ENCODE results near the gene BRD3.

BRD3 gene

DNA sequence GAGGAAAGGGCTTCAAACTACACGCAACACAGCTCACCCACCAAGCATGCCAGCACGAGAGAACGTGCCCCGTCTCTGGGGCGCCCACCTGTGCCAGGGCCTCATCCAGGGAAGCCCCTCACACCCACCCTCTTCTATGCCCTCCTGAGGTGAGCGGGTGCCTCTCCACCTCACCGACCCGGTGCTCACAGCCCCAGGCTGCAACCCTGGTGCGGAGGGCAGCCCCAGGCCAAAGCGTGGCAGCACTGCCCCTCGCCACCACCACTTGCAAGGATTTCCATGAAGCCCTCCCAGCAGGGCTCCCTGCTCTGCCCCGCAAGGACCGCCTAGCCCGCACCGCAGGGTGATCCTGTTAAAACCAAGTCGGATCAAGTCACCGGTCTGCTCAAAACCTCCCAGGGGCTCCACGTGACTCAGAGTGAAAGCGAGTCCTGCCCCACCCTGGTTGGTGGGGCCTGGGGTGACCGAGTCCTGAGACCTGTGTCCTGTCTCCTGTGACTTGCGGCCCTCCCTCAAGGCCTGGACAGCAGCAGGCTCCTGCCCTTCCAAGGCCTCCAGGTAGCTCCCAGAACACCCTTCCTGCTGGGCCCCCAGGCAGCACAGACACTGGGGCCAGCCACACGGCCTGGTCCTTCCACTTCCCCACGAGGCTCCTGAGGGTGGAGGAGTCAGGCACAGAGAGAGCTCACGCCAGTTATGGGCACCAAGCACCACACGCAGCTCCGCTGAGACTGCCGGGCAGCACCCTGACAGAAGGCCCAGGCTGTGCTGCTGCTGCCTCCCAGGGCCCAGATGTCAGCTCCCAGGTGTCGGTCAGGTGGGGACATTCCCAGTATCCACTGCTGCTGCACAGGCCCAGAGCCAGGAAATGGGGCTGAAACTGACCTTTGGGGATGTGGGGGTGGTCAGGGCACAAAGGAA, 12.7 kb downstream of the BRD3 start:
- H3K4me2 ChIP-seq, result peak overlapping the region; percentile 86 to 100 (median 95)
- peaks cover 76 to 82% (median 81%) of the 10 kb centered on the region in 10 experiments for H3K4me1 ChIP-seq
- H3K27me3 ChIP-seq, result no peaks in the 10 kb centered on the region
- H3K9ac ChIP-seq, result peak overlapping the region in 9 of 11 experiments; percentile 1 to 70 (median 54); a peak in 15 of 22 replicates
- H3K9me3 ChIP-seq (replicated peaks in 1 of 11), result no peaks in the 10 kb centered on the region
- H3K36me3 ChIP-seq, result peaks cover 25 to 45% (median 30%) of the 10 kb centered on the region in 11 experiments
- H3K4me3 ChIP-seq, result no peak overlapping the region
- H4K20me1 ChIP-seq, result peaks cover 90 to 100% (median 96%) of the 10 kb centered on the region in 11 experiments
- TF ChIP-seq Cebpa-rat (IDR thresholded peaks at IDR 0.05), result no peak
- peak overlapping the region in 8 of 11 experiments; percentile 21 to 71 (median 41); a peak in 12 of 22 replicates for H3K27ac ChIP-seq

DNA sequence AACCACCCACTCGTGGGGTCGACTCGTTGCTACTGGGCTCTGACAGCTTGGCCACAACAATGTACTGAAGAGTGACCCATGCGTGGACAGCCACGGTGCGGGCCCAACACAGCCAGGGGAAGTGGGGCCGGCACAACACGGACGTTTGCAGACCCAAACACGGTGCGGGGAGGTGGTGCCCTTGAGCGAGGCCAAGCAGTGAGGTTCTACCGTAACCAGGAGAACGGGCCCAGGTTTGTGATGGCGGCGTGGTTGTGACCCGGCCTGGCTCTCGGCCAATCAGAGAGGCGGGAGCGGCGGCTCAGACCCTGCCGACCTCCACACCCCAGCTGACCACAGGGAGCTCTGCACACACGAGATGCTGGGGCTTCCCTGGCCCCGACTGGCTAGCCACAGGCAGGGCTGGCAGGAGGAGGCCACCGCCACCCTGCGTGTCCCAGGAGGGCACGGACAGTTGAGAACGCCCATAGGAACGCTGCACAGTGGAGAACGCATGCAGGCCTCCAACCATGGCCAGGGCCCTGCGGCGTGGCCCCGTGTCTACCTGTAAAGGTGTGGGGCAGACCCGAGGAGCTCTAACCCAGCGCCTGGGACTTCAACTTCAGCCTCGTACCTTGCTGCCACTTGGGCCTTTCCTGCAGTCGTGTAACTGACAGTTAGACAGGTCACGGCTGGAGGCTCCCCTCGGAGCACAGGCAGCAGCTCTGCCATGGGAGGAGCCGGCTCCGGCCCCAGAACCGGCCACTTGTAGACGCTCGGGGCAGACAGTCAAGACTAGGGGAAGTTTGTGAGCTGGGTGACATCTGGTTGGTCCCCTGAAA, 13.7 kb downstream of the BRD3 start:
- TF ChIP-seq Cebpa-rat (IDR thresholded peaks at IDR 0.05), result no peak
- peak overlapping the region in 10 of 11 experiments; percentile 34 to 71 (median 57); a peak in 18 of 22 replicates for H3K27ac ChIP-seq
- H3K4me3 ChIP-seq, result peak overlapping the region in 1 of 10 experiments; percentile 35; a peak in 1 of 20 replicates
- no peaks in the 10 kb centered on the region for H3K9me3 ChIP-seq (replicated peaks in 1 of 11)
- peak overlapping the region in 9 of 11 experiments; percentile 43 to 70 (median 57); a peak in 17 of 22 replicates for H3K9ac ChIP-seq
- H3K4me2 ChIP-seq, result peak overlapping the region; percentile 86 to 100 (median 95)
- H4K20me1 ChIP-seq, result peaks cover 80 to 100% (median 96%) of the 10 kb centered on the region in 11 experiments
- H3K27me3 ChIP-seq, result no peaks in the 10 kb centered on the region
- peaks cover 66 to 72% (median 71%) of the 10 kb centered on the region in 10 experiments for H3K4me1 ChIP-seq
- H3K36me3 ChIP-seq, result peaks cover 35 to 55% (median 40%) of the 10 kb centered on the region in 11 experiments

DNA sequence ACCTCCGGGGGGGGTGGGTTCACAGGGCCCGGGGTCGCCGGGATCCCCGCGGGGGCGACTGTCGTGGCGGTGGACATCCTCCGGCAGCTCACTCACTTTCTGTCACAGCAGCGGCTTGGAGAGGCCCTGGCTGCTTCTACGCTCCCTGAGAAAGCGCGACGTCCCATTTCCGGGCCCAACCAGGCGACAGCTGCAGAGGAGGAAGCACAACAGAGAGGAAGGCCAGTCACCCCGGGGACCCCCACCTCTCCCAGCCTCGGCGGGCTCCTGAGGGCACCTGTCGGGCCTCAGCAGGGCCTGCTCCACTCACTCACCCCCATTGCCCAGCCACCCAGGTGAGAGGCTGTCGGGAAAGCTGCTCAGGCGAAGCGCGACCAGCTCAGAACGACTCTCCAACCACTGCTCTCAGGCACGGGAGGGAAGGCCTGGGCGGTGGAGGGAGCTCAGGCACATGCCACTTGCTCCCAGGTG, 14.4 kb downstream of the BRD3 start:
- H3K27ac ChIP-seq, result peak overlapping the region in 10 of 11 experiments; percentile 34 to 71 (median 57); a peak in 19 of 22 replicates
- H3K4me3 ChIP-seq, result peak overlapping the region in 6 of 10 experiments; percentile 3 to 35 (median 10); a peak in 2 of 20 replicates

DNA sequence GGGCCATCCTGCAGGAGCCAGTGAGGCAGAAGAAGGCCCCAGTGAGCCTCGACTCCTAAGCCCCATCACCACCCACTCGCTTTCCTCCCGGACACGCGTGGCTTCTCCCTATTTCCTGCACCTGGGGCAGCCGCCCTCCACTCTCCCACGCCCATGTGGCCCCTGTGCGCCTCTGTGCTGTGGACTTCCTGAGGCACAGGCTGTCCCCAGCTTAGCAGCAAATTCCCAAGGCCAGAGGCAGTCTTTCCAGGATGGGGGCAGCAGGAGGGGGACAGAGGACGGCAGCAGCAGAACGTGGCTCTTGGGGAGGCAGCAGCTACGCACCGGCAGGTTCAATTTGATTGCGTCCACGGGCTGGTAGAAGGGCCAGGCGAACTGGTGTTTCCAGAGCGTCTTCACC, 14.9 kb downstream of the BRD3 start:
- no peaks in the 10 kb centered on the region for H3K9me3 ChIP-seq (replicated peaks in 1 of 11)
- H3K4me1 ChIP-seq, result peaks cover 53 to 60% (median 59%) of the 10 kb centered on the region in 10 experiments
- H3K4me2 ChIP-seq, result peak overlapping the region; percentile 86 to 100 (median 95)
- TF ChIP-seq Cebpa-rat (IDR thresholded peaks at IDR 0.05), result no peak
- H3K27ac ChIP-seq, result peak overlapping the region in 9 of 11 experiments; percentile 42 to 71 (median 57); a peak in 14 of 22 replicates
- no peaks in the 10 kb centered on the region for H3K27me3 ChIP-seq
- H3K9ac ChIP-seq, result peak overlapping the region in 10 of 11 experiments; percentile 40 to 70 (median 56); a peak in 18 of 22 replicates
- peak overlapping the region in 7 of 10 experiments; percentile 3 to 35 (median 9); a peak in 2 of 20 replicates for H3K4me3 ChIP-seq
- H3K36me3 ChIP-seq, result peaks cover 47 to 61% (median 52%) of the 10 kb centered on the region in 11 experiments
- H4K20me1 ChIP-seq, result peaks cover 74 to 100% (median 91%) of the 10 kb centered on the region in 11 experiments

More for the DNA sequence above, 14.4 kb downstream of the BRD3 start:
- Histone ChIP-seq H3K27me3 (no peaks in the 10 kb centered on the region), H3K9me3 (replicated peaks in 1 of 11) (no peaks in the 10 kb centered on the region), H3K36me3 (peaks cover 43 to 61% (median 47%) of the 10 kb centered on the region in 11 experiments), H3K9ac (peak overlapping the region in 10 of 11 experiments; percentile 40 to 70 (median 56); a peak in 19 of 22 replicates), H4K20me1 (peaks cover 75 to 100% (median 94%) of the 10 kb centered on the region in 11 experiments), H3K4me2 (peak overlapping the region; percentile 86 to 100 (median 95)), H3K4me1 (peaks cover 58 to 65% (median 64%) of the 10 kb centered on the region in 10 experiments)
- no peak for TF ChIP-seq Cebpa-rat (IDR thresholded peaks at IDR 0.05)

DNA sequence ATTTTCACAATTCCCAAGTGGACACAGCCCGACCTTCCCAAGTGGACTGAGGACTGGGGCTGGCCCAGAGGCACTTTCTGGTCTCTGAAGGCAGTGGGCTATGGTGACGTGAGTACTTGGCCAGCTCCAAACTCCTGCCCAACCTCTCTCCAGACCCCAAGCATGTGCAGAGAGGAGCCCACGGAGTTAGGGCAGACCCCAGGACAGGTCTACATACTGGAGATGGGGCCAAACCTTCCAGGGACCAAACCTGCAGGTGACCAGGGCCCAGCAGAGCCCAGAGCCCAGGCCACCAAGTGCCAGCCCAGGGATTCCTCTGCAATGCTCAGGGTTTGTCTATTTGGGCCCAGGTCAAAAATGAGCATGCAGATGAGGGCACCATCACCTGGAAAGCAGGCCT, 15.3 kb downstream of the BRD3 start:
- Histone ChIP-seq H3K9ac (peak overlapping the region in 8 of 11 experiments; percentile 50 to 70 (median 60); a peak in 15 of 22 replicates), H3K27me3 (no peaks in the 10 kb centered on the region), H4K20me1 (peaks cover 73 to 100% (median 90%) of the 10 kb centered on the region in 11 experiments), H3K4me3 (peak overlapping the region in 4 of 10 experiments; percentile 9 to 35 (median 18); a peak in 2 of 20 replicates), H3K9me3 (replicated peaks in 1 of 11) (no peaks in the 10 kb centered on the region), H3K4me2 (peak overlapping the region; percentile 86 to 100 (median 95)), H3K27ac (peak overlapping the region in 6 of 11 experiments; percentile 42 to 71 (median 54); a peak in 10 of 22 replicates), H3K36me3 (peaks cover 52 to 62% (median 56%) of the 10 kb centered on the region in 11 experiments), H3K4me1 (peaks cover 49 to 56% (median 55%) of the 10 kb centered on the region in 10 experiments)
- TF ChIP-seq Cebpa-rat (IDR thresholded peaks at IDR 0.05), result no peak

DNA sequence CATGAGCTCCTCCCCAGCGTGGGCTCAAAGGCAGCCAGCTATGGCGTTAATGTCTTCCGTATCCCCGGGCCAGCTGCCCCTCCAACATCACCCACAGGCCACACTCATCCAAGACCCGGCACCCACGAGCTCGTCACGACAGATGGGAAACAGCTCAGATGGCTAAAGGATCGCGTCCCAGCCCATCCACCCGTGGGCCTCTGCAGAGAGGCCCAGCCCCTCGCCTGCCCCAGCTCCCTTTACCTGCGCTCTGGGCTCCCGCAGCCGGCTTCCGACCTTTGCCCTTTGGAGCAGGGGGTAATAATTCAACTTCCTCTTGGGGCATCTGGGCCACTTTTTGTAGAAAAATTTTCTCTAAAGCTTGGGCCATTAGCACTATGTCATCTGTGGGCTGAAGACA, 16.5 kb downstream of the BRD3 start:
- peaks cover 73 to 100% (median 88%) of the 10 kb centered on the region in 11 experiments for H4K20me1 ChIP-seq
- no peak for TF ChIP-seq Cebpa-rat (IDR thresholded peaks at IDR 0.05)
- H3K9me3 ChIP-seq (replicated peaks in 1 of 11), result no peaks in the 10 kb centered on the region
- no peak overlapping the region for H3K4me3 ChIP-seq
- H3K4me1 ChIP-seq, result peaks cover 41 to 44% (median 43%) of the 10 kb centered on the region in 10 experiments
- no peaks in the 10 kb centered on the region for H3K27me3 ChIP-seq
- H3K9ac ChIP-seq, result no peak overlapping the region
- no peak overlapping the region; a peak in 1 of 22 replicates for H3K27ac ChIP-seq
- no peak overlapping the region for H3K4me2 ChIP-seq
- H3K36me3 ChIP-seq, result peaks cover 64 to 68% (median 68%) of the 10 kb centered on the region in 11 experiments

DNA sequence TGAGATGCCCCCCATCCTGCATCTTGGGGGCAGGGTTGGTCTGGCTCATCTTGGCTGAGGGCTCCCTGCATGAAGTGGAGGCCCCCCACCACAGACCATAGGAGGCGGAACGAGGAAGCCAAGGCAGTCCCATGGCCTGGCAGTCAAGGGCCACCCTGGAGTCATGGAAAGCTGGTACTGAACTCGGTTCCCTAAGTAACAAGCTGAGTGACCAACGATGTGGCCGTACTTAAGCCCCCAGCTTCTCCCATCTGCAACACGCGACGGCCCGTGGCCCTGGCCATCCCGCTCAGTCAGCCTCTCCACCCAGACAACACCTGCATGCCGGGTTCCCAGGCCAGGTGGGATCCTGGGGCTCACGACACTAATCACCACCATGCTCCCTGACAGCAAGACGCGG, 17.1 kb downstream of the BRD3 start:
- Histone ChIP-seq H3K4me1 (peaks cover 35 to 38% (median 37%) of the 10 kb centered on the region in 10 experiments), H4K20me1 (peaks cover 67 to 100% (median 88%) of the 10 kb centered on the region in 11 experiments), H3K9me3 (replicated peaks in 1 of 11) (no peaks in the 10 kb centered on the region), H3K4me3 (no peak overlapping the region), H3K4me2 (no peak overlapping the region), H3K36me3 (peaks cover 70 to 74% (median 74%) of the 10 kb centered on the region in 11 experiments), H3K27ac (no peak overlapping the region; a peak in 1 of 22 replicates), H3K9ac (no peak overlapping the region; a peak in 1 of 22 replicates), H3K27me3 (no peaks in the 10 kb centered on the region)
- TF ChIP-seq Cebpa-rat (IDR thresholded peaks at IDR 0.05), result no peak

Data from BLaER1 treated with 17β-estradiol and CSF1 and Interleukin-3, amounts not matched to agents 10 nM and 100 nM (cell line).